Hepatocyte (in vitro differentiated cells): ENCODE results near the gene PARD3B.

ENCODE experiments used
- CTCF ChIP-seq: fragments of 200-600 bp; sonication (generic); IDR thresholded peaks from 2 replicates; pipeline ENCODE4 v1.5.1; 2016; ENCODE audit warnings: antibody characterized with exemption, mild to moderate bottlenecking; ENCODE audit not compliant: poor library complexity
- EZH2 ChIP-seq: fragments of 200-600 bp; sonication (generic); IDR thresholded peaks from 2 replicates; pipeline ENCODE4 v1.6.1; 2016; ENCODE audit warnings: antibody characterized with exemption, mild to moderate bottlenecking, borderline replicate concordance
- EZH2phosphoT487 ChIP-seq: fragments of 200-600 bp; sonication (generic); IDR thresholded peaks from one replicate; pipeline ENCODE4 v1.6.1; 2018; ENCODE audit warnings: antibody characterized with exemption, mild to moderate bottlenecking, low read depth, moderate library complexity; ENCODE audit not compliant: unreplicated experiment, severe bottlenecking

- TF ChIP-seq CTCF = no peak
- TF ChIP-seq EZH2 = no peak
- no peak for TF ChIP-seq EZH2phosphoT487
Observed at GRCh38 chr2:205496772-205497171, 951.5 kb downstream of the PARD3B start.
